GM23338 (cell line): ENCODE results near the gene NR0B2. TPM values are rescaled to one million over a fixed set of nuclear protein-coding genes. Genes with fewer than 3 reads are reported as not detected.

Source experiments
- ATAC-seq: fragments of 200-7000 bp; cut with Tn5 transposase; 3 replicates; pipeline ENCODE4 v1.9.1; 2020
- DNase-seq: peaks from one replicate; pipeline ENCODE4 v3.0.0-alpha.2; 2015; ENCODE audit warnings: low spot score
- H2AFZ ChIP-seq: fragments of 200-600 bp; sonication (generic); 2 replicates; pipeline ENCODE4 v1.8.0; 2016; ENCODE audit warnings: antibody characterized with exemption, mild to moderate bottlenecking, moderate library complexity
- H3F3A ChIP-seq: fragments of 200-600 bp; sonication (generic); replicated peaks from 2 replicates; pipeline ENCODE4 v1.8.0; 2017; ENCODE audit warnings: antibody characterized with exemption, mixed run types, low read depth
- H3K27ac ChIP-seq: fragments of 200-600 bp; sonication (generic); 2 replicates; pipeline ENCODE4 v1.6.1; 2016; ENCODE audit warnings: low read depth
- H3K27me3 ChIP-seq: fragments of 200-600 bp; sonication (generic); 2 replicates; pipeline ENCODE4 v1.8.0; 2016; ENCODE audit warnings: mild to moderate bottlenecking, mixed run types, moderate library complexity; ENCODE audit not compliant: insufficient read depth
- H3K36me3 ChIP-seq: fragments of 200-600 bp; sonication (generic); 2 replicates; pipeline ENCODE4 v1.8.0; 2016; ENCODE audit warnings: mild to moderate bottlenecking; ENCODE audit not compliant: insufficient read depth
- H3K4me1 ChIP-seq: fragments of 200-600 bp; sonication (generic); 2 replicates; pipeline ENCODE4 v1.8.0; 2016; ENCODE audit warnings: mild to moderate bottlenecking, moderate library complexity; ENCODE audit not compliant: insufficient read depth
- H3K4me2 ChIP-seq: fragments of 200-600 bp; sonication (generic); 2 replicates; pipeline ENCODE4 v1.7.1; 2017; ENCODE audit warnings: mixed run types
- H3K4me3 ChIP-seq: fragments of 200-600 bp; sonication (generic); 2 replicates; pipeline ENCODE4 v1.6.1; 2016; ENCODE audit warnings: mixed run types
- H3K79me2 ChIP-seq: fragments of 200-600 bp; sonication (generic); replicated peaks from 2 replicates; pipeline ENCODE4 v1.8.0; 2017; ENCODE audit warnings: mild to moderate bottlenecking; ENCODE audit not compliant: insufficient read depth
- H3K9me2 ChIP-seq: fragments of 200-600 bp; sonication (generic); 2 replicates; pipeline ENCODE4 v1.8.0; 2017; ENCODE audit not compliant: insufficient read depth
- H4K20me1 ChIP-seq: fragments of 200-600 bp; sonication (generic); replicated peaks from 2 replicates; pipeline ENCODE4 v1.8.0; 2017; ENCODE audit warnings: mild to moderate bottlenecking; ENCODE audit not compliant: insufficient read depth
- H3K27ac Mint-ChIP-seq: 2 replicates; pipeline ENCODE4 v1.8.0; 2020; ENCODE audit warnings: inconsistent platforms, mild to moderate bottlenecking, moderate library complexity, mixed read lengths
- H3K27me3 Mint-ChIP-seq: 3 replicates; pipeline ENCODE4 v1.8.0; 2022; ENCODE audit warnings: low read depth, mild to moderate bottlenecking, moderate library complexity, mixed read lengths, inconsistent platforms; ENCODE audit not compliant: insufficient read depth, poor library complexity
- H3K36me3 Mint-ChIP-seq: 3 replicates; pipeline ENCODE4 v1.8.0; 2021; ENCODE audit warnings: low read depth, mild to moderate bottlenecking, inconsistent platforms, moderate library complexity, mixed read lengths
- H3K4me1 Mint-ChIP-seq: 3 replicates; pipeline ENCODE4 v1.8.0; 2020; ENCODE audit warnings: mild to moderate bottlenecking, inconsistent platforms, mixed read lengths
- H3K4me3 Mint-ChIP-seq: 3 replicates; pipeline ENCODE4 v1.8.0; 2021; ENCODE audit warnings: moderate library complexity, mild to moderate bottlenecking, inconsistent platforms, mixed read lengths
- H3K9me3 Mint-ChIP-seq: 3 replicates; pipeline ENCODE4 v1.8.0; 2020; ENCODE audit warnings: moderate library complexity, mild to moderate bottlenecking, inconsistent platforms, mixed read lengths
- ETS1 ChIP-seq: IDR thresholded peaks from 2 replicates; pipeline ENCODE4 v1.6.1; 2016; ENCODE audit warnings: antibody characterized with exemption
- JUNB ChIP-seq: IDR thresholded peaks from one replicate; pipeline ENCODE4 v1.6.1; 2016; ENCODE audit warnings: antibody characterized with exemption; ENCODE audit not compliant: unreplicated experiment
- ZNF331 ChIP-seq: fragments of 250-450 bp; sonication (Bioruptor Pico); IDR thresholded peaks from 2 replicates; pipeline ENCODE4 v1.5.0; 2020; ENCODE audit warnings: low read depth, mild to moderate bottlenecking, moderate library complexity
- polyA plus RNA-seq: library from polyadenylated mRNA; unstranded; fragments of >200 nt; fragmentation: Nextera tagmentation; extraction: Ambion mirVana; gene quantifications from 2 replicates; pipeline ENCODE4 v1.2.1, GENCODE V29; 2016
- total RNA-seq: library from RNA; depleted of rRNA; stranded (reverse); fragments of >200 nt; shearing (Covaris generic); gene quantifications from 2 replicates; pipeline ENCODE4 v1.2.3, GENCODE V29; 2014
- TF ChIP-seq, protein P1 (sequence below): fragments of 250-450 bp; sonication (Bioruptor Pico); IDR thresholded peaks from 2 replicates; pipeline ENCODE4 v1.5.0; 2020; ENCODE audit warnings: mild to moderate bottlenecking, moderate library complexity

The NR0B2 gene
- total and polyA plus RNA-seq, 2 experiments from 2014 or later, result 0.18 TPM; not detected in 1

DNA sequence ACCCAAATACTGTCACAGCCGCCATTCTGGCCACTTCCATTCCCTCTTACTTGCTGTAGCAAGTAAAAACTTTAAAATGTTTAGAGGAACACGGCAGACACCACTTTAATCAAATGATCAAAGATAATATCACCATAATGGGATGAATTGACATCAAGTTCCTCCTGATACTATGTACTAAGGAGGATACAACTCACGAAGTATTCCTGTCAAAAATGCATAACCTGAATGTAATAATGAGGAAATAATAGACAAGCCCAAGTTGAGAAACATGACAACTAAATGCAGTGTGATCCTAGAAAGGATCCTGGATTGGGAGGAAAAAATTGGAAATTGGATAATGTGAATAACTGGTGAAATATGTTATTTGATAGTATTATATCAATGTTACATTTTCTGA, 42.5 kb upstream of the NR0B2 start (continued):
- TF ChIP-seq, protein P1, sequence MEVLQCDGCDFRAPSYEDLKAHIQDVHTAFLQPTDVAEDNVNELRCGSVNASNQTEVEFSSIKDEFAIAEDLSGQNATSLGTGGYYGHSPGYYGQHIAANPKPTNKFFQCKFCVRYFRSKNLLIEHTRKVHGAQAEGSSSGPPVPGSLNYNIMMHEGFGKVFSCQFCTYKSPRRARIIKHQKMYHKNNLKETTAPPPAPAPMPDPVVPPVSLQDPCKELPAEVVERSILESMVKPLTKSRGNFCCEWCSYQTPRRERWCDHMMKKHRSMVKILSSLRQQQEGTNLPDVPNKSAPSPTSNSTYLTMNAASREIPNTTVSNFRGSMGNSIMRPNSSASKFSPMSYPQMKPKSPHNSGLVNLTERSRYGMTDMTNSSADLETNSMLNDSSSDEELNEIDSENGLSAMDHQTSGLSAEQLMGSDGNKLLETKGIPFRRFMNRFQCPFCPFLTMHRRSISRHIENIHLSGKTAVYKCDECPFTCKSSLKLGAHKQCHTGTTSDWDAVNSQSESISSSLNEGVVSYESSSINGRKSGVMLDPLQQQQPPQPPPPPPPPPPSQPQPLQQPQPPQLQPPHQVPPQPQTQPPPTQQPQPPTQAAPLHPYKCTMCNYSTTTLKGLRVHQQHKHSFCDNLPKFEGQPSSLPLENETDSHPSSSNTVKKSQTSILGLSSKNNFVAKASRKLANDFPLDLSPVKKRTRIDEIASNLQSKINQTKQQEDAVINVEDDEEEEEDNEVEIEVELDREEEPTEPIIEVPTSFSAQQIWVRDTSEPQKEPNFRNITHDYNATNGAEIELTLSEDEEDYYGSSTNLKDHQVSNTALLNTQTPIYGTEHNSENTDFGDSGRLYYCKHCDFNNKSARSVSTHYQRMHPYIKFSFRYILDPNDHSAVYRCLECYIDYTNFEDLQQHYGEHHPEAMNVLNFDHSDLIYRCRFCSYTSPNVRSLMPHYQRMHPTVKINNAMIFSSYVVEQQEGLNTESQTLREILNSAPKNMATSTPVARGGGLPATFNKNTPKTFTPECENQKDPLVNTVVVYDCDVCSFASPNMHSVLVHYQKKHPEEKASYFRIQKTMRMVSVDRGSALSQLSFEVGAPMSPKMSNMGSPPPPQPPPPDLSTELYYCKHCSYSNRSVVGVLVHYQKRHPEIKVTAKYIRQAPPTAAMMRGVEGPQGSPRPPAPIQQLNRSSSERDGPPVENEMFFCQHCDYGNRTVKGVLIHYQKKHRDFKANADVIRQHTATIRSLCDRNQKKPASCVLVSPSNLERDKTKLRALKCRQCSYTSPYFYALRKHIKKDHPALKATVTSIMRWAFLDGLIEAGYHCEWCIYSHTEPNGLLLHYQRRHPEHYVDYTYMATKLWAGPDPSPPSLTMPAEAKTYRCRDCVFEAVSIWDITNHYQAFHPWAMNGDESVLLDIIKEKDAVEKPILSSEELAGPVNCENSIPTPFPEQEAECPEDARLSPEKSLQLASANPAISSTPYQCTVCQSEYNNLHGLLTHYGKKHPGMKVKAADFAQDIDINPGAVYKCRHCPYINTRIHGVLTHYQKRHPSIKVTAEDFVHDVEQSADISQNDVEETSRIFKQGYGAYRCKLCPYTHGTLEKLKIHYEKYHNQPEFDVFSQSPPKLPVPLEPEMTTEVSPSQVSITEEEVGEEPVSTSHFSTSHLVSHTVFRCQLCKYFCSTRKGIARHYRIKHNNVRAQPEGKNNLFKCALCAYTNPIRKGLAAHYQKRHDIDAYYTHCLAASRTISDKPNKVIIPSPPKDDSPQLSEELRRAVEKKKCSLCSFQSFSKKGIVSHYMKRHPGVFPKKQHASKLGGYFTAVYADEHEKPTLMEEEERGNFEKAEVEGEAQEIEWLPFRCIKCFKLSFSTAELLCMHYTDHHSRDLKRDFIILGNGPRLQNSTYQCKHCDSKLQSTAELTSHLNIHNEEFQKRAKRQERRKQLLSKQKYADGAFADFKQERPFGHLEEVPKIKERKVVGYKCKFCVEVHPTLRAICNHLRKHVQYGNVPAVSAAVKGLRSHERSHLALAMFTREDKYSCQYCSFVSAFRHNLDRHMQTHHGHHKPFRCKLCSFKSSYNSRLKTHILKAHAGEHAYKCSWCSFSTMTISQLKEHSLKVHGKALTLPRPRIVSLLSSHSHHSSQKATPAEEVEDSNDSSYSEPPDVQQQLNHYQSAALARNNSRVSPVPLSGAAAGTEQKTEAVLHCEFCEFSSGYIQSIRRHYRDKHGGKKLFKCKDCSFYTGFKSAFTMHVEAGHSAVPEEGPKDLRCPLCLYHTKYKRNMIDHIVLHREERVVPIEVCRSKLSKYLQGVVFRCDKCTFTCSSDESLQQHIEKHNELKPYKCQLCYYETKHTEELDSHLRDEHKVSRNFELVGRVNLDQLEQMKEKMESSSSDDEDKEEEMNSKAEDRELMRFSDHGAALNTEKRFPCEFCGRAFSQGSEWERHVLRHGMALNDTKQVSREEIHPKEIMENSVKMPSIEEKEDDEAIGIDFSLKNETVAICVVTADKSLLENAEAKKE (CRISPR knock-in tag), result no peak
- no peak for TF ChIP-seq ETS1

DNA sequence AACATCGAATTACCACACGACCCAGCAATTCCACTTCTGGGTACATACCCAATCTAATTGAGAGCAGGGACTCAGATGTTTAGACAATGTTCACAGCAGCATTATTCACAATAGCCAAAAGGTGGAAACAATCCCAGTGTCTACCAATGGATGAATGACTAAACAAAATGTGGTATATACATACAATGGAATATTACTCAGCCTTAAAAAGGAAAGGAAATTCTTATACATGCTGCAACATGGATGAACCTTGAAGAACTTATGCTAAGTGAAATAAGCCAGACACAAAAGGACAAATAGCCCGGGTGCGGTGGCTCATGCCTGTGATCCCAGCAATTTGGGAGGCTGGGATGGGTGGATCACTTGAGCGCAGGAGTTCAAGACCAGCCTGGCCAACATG, 39.6 kb upstream of the NR0B2 start:
- no peaks in the 10 kb centered on the region for H3K27me3 ChIP-seq
- H3K4me2 ChIP-seq, result no peak overlapping the region
- no peaks in the 10 kb centered on the region for H3K4me1 ChIP-seq
- H3K9me3 Mint-ChIP-seq, result peaks cover 2% of the 10 kb centered on the region; the same call in 1 of the 3 replicates
- no peak overlapping the region for H2AFZ ChIP-seq
- H3K9me2 ChIP-seq, result no peaks in the 10 kb centered on the region
- H3K4me1 Mint-ChIP-seq, result no peaks in the 10 kb centered on the region
- no peak overlapping the region for H3K27ac Mint-ChIP-seq
- H3K79me2 ChIP-seq, result peaks cover under 1% of the 10 kb centered on the region; the same call in 1 of the 2 replicates
- H4K20me1 ChIP-seq, result peaks cover 4% of the 10 kb centered on the region; the same call in 1 of the 2 replicates
- H3K36me3 Mint-ChIP-seq, result peaks cover 36% of the 10 kb centered on the region
- no peak overlapping the region for H3K27ac ChIP-seq
- no peak for TF ChIP-seq JUNB
- TF ChIP-seq ZNF331 (CRISPR knock-in tag), result no peak
- peaks cover 6% of the 10 kb centered on the region; the same call in 1 of the 2 replicates for H3F3A ChIP-seq
- no peak for ATAC-seq
- H3K36me3 ChIP-seq, result no peaks in the 10 kb centered on the region; the same call in 1 of the 2 replicates
- no peak overlapping the region for H3K4me3 Mint-ChIP-seq
- no peak for DNase-seq
- peaks cover 3% of the 10 kb centered on the region for H3K27me3 Mint-ChIP-seq
- no peak overlapping the region for H3K4me3 ChIP-seq
